CD4-positive, alpha-beta T cell treated with Interleukin-2 at 100 ng/mL for 4 hours (primary cell): ENCODE results near the gene PAX5.
A peak's percentile ranks its signal among the peaks of the same experiment; 100 is the strongest.
"Not testable (repeated sequence)": the region's sequence is repeated elsewhere in the genome, so short reads cannot be mapped to it uniquely, and the experiment has no call there.

ENCODE experiments used
- DNase-seq: peaks from one replicate; pipeline ENCODE4 v3.0.0-alpha.2; 2020; ENCODE audit warnings: low spot score

The PAX5 gene

DNA sequence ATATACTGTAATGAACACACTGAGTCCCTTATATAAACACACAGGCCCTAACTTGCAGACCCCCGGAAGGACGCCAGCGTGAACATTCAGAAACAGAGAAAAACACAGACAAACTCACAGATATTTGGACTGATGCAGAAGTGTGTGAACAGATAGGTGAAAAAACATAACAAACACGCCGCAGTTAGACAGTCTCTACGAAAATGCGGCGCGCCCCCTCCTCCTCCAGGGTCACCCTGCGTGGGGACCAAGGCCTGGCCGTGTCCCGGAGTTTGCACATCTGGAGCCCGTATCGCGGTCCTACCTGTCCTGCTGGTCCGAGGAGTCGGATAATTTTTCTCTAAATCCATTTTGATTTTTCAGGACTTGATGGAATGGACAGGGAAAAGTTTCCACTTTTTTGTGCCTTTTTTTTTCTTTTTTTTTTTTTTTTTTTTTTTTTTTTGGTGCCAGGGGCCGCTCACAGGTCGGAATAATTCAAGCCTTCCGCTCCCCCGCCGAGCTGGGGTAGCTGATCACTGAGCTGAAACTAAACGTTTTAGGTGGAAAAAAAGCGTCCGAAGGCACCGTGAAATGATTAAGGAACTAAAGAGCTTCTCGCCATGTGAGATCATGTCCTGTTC is at the start of gene PAX5:
Gene PAX5 (minus strand): TSS at position 587 of the 623 bp plus-strand sequence. CDS start 237 bp downstream, at position 350.
- no peak for DNase-seq

DNA sequence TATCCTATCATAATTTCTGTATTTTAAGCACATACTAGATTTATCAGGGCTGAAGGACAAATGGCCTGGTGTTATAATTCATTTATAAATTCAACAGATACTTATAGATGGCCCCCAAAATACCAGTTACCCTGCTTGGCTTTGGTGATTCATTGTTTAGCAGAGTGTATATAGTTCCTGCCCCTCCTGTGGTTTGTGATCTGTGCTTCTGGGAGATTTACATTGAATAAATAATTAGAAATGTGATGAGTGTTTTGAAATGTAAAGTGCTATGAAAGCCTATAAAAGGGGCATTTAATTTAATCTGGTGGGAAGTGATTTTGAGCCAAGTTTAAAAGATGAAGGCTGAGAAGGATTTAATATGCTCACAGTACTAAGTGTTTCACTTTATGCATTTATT is 49.6 kb upstream of the PAX5 start:
- peak; percentile 11 for DNase-seq

DNA sequence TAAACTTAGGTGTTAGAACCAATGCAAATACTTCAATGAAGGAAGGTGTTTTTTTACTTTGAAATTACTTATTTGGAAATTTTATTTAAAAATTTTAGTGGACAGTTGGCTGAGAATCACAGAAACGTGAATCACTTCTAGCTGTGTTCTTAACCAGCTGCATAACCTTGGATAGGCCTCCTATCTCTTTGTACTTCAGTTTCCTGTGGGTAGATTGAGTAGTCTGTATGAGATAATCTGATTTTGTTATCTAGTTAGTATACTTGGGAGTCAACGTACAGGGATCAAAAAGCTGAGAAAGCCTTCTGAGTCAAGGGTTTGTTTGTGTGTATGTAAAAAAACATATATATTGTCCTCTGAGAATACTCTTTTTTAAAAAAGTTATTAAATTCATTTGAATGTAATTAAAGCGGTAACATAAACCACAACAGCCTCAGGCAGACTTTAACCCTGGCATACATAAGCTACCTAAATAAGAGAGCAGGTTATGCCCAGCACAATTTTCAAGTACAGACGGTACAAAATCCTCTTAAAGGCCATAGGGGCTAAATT is 48.2 kb upstream of the PAX5 start:
- DNase-seq, result peak; percentile 17

DNA sequence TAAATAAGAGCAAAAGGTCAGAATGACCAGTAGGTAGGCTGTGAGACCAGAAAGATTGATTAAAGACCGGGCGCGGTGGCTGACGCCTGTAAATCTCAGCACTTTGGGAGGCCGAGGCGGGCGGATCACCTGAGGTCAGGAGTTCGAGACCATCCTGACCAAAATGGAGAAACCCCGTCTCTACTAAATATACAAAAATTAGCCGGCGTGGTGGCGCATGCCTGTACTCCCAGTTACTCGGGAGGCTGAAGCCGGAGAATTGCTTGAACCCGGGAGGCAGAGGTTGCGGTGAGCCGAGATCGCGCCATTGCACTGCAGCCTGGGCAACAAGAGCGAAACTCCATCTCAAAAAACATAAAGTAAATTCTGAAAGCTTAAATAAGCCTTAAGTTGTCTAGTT is 47.4 kb upstream of the PAX5 start:
- not testable (repeated sequence) for DNase-seq

DNA sequence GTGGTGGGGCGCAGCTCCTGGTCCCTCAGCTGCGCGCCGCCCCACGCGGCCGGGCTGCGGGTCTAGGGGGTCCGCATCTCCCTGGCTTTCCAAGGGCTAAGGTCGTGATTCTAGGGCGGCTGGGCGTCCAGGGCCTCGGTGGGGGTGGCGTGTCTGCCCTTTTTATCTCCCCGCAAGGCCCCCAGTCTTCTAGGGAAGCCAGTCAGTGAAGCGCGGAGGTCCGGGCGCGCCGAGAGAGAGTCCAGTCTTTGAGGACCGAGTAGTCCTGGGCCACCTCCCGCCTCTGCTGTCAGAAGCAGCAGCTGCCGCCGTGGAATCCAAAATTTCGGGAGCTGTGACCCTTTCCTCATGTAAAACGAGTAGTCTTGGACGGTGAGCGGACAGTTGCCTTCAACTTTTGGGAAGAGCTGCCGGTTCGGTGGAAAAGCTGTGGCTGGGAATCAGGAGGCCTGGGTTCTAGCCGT is 46.1 kb upstream of the PAX5 start:
- not testable (repeated sequence) for DNase-seq

DNA sequence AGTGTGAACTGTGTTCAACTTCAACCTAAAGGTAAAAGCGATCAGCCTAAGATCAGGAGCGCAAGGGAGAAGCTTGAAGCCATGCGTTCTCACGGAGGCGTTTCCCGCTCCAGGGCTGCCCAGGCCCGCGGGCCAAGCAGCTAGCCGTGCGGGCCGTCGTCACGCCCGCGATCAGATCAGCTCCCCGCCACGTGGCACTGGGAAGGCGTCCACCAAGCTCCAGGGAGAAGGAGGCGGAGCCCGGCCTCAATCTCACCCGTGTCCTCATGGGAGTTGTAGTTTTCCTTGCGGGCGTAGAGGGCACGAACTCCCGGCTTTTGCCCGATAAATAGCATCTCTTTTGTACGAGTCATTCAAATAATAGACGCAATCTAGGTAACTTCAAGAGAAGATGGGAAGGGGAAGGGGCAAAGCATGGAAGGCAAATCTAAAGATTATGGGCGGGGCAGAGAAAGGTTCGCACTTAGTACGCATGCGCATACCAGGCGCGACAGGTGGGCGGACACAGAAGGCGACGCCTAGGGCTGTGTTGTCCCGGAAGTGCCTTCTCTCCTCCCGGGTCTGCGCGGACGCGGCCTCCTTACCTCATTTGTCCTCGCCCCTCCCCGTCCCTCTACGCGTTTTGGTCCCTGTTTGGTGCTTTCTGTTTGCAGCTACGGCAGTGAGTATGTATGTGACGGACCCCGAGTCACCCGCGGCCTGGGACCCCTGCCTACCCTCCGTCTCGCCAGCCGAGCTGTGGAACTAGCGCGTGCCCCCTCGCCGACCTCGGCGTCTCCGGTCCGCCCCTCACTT is 45.5 kb upstream of the PAX5 start:
- peak; percentile 95 for DNase-seq

DNA sequence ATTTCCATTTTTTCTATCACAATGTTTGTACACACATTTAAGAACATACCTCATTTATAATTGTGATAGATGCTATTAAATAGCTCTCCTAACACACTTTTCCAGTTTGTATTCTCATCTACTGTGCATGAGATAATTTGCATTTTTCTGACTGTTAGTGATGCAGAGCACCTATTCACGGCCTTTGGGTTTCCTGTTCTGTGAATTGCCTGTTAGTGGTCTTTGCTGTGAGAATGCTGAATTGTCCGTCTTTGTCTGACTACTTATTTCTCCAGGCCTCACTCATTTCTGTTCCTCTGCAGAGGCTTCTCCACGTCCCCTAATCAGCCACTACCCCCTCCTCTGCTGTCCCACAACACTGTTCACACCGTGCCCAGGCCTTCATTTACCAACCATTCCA is 40.7 kb upstream of the PAX5 start:
- DNase-seq, result not testable (repeated sequence)

DNA sequence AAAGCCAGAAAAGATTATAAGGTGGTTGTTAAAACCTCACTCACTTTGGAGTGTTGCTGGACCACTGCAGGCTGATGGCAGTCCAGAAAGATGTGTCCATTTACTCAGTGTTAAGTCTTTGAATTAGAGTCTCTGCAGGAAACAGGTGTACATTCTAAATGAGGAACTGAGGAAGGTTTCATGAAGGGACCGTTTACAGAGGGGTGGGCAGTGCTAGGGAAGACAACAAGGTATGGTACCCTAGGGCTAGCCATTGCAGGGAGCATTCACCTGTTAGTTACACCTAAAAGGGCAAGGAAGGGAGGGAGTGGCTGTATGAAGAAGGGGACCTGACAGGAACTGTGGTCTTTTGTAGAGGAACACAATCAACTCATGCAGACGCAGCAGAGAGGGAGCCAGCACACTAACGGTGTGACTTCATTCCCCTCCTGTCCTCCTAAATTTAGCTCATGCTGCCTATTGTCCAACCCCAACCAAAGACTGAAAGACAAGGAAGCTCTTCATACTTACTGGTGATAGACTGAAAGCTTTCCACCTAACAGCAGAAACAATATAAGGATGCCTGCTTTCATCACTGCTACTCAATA is 32.2 kb upstream of the PAX5 start:
- no peak for DNase-seq

DNA sequence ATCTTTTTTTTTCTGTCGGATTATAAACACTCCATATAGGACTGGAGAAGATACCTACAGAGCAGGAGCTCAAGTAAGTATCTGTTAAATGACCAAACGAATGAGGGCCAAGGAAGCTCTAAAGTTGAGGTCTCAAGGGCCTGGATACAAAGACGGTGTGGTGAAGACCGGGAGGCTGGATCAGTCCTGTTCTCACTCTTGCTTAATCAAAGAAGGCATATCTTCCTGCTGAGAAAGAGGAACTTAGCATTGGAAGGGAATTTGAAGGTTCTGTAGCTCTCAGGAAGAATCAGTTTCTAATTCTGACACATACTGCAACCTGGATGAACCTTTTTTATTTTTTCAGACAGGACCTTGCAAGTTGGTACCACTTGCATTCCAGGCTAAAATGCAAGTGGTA is 28.3 kb upstream of the PAX5 start:
- no peak for DNase-seq

DNA sequence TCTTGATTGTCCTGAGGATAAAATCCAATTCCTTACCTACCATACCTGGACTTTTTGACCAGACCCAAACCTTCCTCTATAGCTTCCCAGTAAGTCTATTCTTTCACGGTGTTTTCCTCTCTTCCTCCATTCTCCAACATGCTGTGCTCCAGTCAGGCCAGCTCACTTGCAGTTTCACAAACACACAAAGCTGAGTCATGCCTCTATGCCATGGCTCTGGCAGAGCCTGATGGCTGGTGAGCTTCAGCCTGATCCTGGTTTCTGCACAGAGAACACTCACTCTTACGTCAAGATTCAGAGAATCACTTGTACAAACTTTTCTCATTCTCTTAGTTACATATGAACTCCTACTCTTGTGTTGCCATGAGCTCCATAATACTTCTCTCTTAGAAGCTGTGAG is 27.7 kb upstream of the PAX5 start:
- DNase-seq, result no peak

DNA sequence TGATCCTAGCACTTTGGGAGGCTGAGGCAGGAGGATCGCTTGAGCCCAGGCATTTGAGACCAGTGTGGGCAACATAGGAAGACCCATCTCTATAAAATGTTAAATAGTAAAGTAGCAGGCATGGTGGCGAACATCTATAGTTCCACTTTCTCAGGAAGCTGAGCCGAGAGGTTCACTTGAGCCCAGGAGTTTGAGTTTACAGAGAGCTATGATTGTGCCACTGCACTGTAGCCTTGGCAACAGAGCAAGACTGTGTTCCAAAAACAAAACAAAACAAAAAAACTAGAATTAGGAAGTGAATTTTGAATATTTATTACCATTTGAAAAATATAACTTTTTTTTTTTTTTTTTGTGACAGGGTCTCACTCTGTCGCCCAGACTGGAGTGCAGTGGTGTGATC is 26.8 kb upstream of the PAX5 start:
- no peak for DNase-seq

DNA sequence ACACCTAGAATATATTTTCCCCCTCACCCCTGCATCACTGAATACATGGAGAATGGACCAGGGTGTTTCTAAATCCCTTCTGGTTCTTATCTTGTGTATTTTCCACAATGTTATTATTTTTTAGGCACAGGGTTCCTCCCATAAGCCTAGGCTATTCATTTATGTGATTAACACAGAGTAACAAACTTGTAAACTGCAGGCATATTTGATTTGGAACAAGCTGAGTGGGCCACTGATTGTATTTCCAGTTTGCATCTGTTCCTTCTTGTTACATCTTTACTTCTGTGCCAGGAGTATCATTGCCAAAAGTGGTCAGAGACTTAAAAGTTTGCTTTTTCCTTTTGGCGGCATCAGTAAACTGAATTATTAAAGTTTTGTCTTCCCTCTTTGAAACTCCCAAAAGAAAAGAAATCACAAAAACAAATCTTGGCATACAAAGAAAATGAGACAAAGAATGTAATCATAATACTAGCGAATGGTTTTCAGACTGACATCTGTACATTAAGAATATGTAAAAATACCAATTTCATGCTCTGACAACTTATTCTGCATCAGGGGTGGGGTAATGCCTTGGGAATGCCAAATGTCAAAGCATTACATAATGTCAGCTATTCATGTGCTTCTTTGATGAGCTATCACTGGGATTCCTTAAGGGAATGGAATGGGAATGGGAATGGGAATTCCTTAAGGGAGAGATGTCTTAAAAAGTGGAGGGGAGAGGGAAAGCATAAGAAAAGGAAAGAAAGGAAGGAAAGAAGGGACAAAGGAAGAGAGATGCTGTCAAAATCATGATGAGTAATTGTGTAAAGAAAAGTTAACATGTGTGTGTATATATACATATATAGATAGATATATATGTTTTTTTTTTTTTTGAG is 22.2 kb upstream of the PAX5 start:
- no peak for DNase-seq

DNA sequence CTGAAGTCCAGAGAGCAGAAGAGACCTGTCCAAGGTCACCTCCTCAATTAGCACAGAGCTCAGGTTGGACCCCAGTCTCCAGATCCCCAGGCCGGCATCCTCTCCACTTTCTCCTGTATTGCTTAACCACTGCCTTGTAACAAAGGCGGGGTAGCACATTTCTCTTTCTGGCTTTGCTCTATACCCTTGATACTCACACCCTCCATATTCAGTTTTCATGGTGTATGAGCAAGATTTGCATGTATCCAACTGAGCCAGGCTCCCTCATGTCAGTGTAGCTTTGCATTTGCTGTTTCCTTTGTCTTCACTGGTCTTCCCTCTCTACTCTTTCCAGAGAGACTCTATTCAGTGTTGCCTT is 20.3 kb upstream of the PAX5 start:
- not testable (repeated sequence) for DNase-seq

DNA sequence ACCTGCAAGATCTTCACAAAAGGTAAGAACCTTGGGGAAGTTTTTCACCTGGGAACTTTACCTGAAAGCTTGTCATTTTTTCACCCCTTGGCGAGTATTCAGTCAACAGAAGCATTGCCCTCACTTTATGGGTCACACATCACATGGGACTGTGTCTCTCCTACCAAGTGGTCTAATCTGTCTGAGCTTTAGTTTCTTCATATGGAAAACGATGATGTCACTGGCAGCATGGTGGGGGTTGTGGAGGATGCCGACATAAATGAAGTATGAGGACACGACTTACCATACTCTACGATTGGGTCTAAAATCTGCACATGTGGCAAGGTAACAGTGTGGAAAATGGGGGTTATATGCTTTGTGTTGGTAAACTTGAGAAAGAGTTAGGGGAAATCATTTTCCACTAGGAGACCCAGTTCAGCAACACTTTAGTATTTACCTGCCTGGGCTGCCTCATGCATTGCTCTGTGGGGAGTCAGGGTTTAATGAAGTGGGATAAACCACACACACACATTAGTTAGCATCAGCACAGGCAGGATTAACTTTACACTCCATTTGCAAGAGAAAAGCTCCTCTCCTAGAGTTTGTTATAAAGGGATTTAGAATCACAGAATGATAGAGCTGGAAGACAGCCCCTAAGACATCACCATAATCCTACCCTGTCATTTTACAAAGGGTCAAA is 19.8 kb upstream of the PAX5 start:
- no peak for DNase-seq

DNA sequence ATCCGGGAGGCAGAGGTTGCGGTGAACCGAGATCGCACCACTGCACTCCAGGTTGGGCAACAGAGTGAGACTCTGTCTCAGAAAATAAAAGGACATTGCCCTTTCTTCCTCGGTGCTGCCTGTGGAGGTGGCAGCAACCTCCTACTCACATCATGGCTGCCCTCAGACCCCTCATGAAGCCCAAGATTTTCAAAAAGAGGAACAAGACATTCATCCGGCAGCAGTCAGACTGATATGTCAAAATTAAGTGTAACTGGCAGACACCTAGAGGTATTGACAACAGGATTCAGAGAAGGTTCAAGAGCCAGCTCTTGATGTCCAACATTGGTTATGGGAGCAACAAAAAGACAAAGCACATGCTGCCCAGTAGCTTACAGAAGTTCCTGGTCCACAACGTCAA is 12.6 kb upstream of the PAX5 start:
- no peak for DNase-seq

DNA sequence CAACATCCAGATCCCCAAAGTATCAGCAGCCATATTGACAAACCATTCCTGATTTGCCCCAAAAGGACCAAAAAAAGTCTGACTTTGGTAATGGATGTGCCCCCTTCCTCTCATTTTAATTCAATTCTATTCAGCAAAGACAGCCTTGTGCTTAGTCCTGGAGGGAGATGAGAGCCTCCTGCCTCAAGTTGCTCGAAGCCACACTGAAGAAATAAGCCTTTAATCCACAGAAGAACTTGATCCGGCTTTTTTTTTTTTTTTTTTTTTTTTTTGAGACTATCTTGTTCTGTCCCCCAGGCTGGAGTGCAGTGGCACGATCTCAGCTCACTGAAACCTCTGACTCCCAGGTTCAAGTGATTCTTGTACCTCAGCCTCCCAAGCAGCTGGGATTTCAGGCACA is 8.4 kb upstream of the PAX5 start:
- no peak for DNase-seq

DNA sequence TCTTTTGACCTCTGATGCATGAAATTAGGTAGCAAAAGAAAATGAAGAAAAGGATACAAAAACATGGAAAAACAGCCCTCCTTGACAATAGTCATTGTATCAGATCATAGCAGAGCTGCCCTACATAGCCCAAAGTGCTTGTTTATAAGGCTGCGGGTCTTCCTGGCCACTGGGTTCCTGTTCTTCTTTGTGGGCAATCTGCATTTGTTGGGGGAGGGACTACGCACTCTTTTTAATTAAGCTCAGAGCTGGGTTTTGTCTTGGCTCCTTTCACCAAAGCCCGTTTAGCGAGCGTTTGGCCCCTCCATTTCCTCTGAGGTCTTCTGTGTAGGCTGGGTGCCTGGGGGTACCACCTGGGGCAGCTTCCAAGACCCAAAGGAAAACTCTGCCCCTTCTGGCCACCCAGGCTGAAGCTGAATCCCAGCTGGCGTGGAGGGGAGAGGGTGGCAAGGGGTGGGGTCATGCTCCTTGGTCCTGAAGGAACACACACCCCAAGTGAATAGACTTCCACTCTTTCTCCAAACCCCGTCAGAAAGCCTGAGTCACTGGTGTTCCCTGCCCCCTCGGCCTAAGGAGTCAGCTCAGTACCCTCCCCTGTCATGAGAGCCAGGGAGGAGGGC is 6.5 kb upstream of the PAX5 start:
- no peak for DNase-seq

DNA sequence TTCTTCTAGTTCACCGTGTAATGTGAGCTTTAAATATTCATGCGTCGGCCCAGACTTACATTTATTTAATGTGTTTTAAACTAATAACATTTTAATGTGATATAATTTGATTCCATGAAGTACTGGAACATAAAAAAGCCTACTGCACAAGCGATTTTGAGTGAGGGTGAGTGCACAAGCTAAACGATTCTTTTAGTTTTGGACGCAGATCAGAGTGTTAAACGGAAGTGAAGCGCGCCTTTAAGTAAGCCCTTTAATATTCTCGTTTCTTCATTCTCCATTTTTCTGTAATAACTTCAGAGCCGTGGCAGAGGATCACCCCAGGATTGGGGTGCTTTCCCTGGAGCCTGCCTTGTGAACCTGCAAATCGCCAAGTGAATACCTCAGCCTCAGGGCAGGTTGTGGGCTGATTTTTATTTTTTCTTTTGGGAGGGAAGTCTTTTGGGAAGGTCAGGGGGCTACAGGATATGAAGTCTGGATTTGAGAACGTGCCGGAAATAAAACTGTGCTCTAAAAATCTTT is 4.9 kb upstream of the PAX5 start:
- no peak for DNase-seq

DNA sequence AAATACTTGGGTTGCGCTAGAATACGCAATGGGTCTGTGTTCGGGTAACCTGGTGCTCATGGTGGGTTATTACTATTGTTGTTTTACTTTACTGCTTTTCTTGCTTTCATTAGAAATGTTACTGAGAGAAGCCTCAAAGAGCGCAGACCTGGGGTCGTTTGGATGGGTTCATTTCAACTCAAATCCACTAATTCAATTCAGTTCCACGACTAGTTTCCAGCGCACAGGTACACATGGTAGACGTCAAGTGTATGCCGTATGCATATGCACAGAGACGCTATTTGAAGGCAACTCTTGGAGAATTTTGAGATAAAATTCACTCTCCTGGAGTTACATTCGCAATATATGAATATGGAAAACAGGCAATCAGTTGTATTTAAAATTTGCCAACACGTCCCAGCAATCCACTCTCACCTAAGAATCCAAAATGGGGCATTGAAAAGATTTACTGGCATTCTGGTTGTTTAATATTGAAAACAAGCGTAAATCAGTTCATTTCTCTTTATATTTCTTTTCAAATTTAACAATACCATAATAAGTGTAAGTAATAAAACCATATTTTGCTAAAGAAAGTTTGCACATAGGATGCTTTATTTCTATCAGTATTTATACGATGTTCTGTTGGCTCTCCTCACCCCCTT is 4.4 kb upstream of the PAX5 start:
- no peak for DNase-seq
